ENCODE results near the gene IL22. TPM values are rescaled to one million over a fixed set of nuclear protein-coding genes. Genes with fewer than 3 reads are reported as not detected.

The IL22 gene
- total RNA-seq, 1 experiment from 2014 or later: not detected

- ChIA-PET POLR2A (no interaction called here), CTCF (no interaction called here)
- no TSS peak for BruUV-seq (replicated peaks)
Observed at GRCh38 chr12:68286396-68286795, 33.0 kb upstream of the IL22 start.

GRCh38 chr12:68285541-68285940, 32.1 kb upstream of the IL22 start:
- no peaks in the 10 kb centered on the region for H3K4me1 ChIP-seq (ENCODE audit: control insufficient read depth in 1 of 2, insufficient read depth in 2 of 2, low read length in 2 of 2)
- ChIA-PET POLR2A (no interaction called here), CTCF (no interaction called here), RAD21 (ENCODE audit: low non-redundant PET in 1 of 2, low total read pairs in 2 of 2, uncharacterized antibody in 2 of 2, unreplicated experiment in 2 of 2) (no interaction called here)
- no peak overlapping the region for H3K4me2 ChIP-seq (ENCODE audit: low read length)
- H3K79me2 ChIP-seq (ENCODE audit: insufficient read depth, low read length): no peaks in the 10 kb centered on the region
- ATAC-seq (no peak), DNase-seq (ENCODE audit: low read depth, low spot score) (no peak)
- H3K27ac ChIP-seq (ENCODE audit: low read depth, low read length): no peak overlapping the region
- no peaks in the 10 kb centered on the region for H3K27me3 ChIP-seq (ENCODE audit: insufficient read depth, low read length)
- H3K9me2 ChIP-seq (ENCODE audit: insufficient read depth): no peaks in the 10 kb centered on the region
- no peak overlapping the region for H2AFZ ChIP-seq (ENCODE audit: low read depth, low read length, poor library complexity, severe bottlenecking)
- H3K4me3 ChIP-seq (replicated peaks in 1 of 2; ENCODE audit: low read depth in 1 of 2, low read length in 2 of 2): no peak overlapping the region
- H3K36me3 ChIP-seq (ENCODE audit: control insufficient read depth in 1 of 2, insufficient read depth in 2 of 2, low read length in 2 of 2): no peaks in the 10 kb centered on the region
- BruUV-seq (replicated peaks): no TSS peak
- no peak overlapping the region for H3K9ac ChIP-seq (ENCODE audit: low read length)
- no peaks in the 10 kb centered on the region for H3K9me3 ChIP-seq (ENCODE audit: control insufficient read depth in 1 of 2, insufficient read depth in 1 of 2, low read depth in 1 of 2, low read length in 2 of 2)
- intact Hi-C loops (cut with micrococcal nuclease): no loop called here
- no peaks in the 10 kb centered on the region for H4K20me1 ChIP-seq (ENCODE audit: insufficient read depth)
- TF ChIP-seq CBX3 (IDR thresholded peaks at IDR 0.05; ENCODE audit: low read depth): no peak
- TF ChIP-seq MAX (IDR thresholded peaks at IDR 0.05): no peak
- TF ChIP-seq, protein P1, sequence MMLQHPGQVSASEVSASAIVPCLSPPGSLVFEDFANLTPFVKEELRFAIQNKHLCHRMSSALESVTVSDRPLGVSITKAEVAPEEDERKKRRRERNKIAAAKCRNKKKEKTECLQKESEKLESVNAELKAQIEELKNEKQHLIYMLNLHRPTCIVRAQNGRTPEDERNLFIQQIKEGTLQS (IDR thresholded peaks at IDR 0.05): no peak
- TF ChIP-seq, protein P2, sequence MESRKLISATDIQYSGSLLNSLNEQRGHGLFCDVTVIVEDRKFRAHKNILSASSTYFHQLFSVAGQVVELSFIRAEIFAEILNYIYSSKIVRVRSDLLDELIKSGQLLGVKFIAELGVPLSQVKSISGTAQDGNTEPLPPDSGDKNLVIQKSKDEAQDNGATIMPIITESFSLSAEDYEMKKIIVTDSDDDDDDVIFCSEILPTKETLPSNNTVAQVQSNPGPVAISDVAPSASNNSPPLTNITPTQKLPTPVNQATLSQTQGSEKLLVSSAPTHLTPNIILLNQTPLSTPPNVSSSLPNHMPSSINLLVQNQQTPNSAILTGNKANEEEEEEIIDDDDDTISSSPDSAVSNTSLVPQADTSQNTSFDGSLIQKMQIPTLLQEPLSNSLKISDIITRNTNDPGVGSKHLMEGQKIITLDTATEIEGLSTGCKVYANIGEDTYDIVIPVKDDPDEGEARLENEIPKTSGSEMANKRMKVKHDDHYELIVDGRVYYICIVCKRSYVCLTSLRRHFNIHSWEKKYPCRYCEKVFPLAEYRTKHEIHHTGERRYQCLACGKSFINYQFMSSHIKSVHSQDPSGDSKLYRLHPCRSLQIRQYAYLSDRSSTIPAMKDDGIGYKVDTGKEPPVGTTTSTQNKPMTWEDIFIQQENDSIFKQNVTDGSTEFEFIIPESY (IDR thresholded peaks at IDR 0.05; ENCODE audit: extremely low read depth, insufficient replicate concordance, low read length): no peak
- TF ChIP-seq EZH2phosphoT487 (IDR thresholded peaks at IDR 0.05; ENCODE audit: borderline replicate concordance): no peak
- TF ChIP-seq ELF1 (IDR thresholded peaks at IDR 0.05; ENCODE audit: borderline replicate concordance, low read depth): no peak
- TF ChIP-seq POLR2A (IDR thresholded peaks at IDR 0.05; ENCODE audit: borderline replicate concordance, extremely low read depth, insufficient read depth, insufficient read length): no peak
- no peak for TF ChIP-seq CEBPB (IDR thresholded peaks at IDR 0.05; ENCODE audit: low read depth)
- no peak for TF ChIP-seq RAD21 (IDR thresholded peaks at IDR 0.05; ENCODE audit: low read depth)
- TF ChIP-seq TCF7L2 (IDR thresholded peaks at IDR 0.05; ENCODE audit: borderline replicate concordance, extremely low read depth, insufficient read depth, insufficient read length): no peak
- TF ChIP-seq REST (IDR thresholded peaks at IDR 0.05; ENCODE audit: low read depth): no peak
- no peak for TF ChIP-seq EGR1 (IDR thresholded peaks at IDR 0.05; ENCODE audit: low read depth)
- TF ChIP-seq SP1 (IDR thresholded peaks at IDR 0.05; ENCODE audit: low read depth): no peak
- no peak for TF ChIP-seq YY1 (IDR thresholded peaks at IDR 0.05; ENCODE audit: extremely low read depth, insufficient replicate concordance, low read depth, low read length)

More at GRCh38 chr12:68286396-68286795, 33.0 kb upstream of the IL22 start:
- H3K36me3 ChIP-seq (ENCODE audit: control insufficient read depth in 1 of 2, insufficient read depth in 2 of 2, low read length in 2 of 2): no peaks in the 10 kb centered on the region
- H3K9me2 ChIP-seq (ENCODE audit: insufficient read depth): no peaks in the 10 kb centered on the region
- intact Hi-C loops (cut with micrococcal nuclease): no loop called here
- H3K4me2 ChIP-seq (ENCODE audit: low read length): no peak overlapping the region
- H3K9ac ChIP-seq (ENCODE audit: low read length): no peak overlapping the region
- no peak overlapping the region for H3K27ac ChIP-seq (ENCODE audit: low read depth, low read length)
- no peaks in the 10 kb centered on the region for H3K9me3 ChIP-seq (ENCODE audit: control insufficient read depth in 1 of 2, insufficient read depth in 1 of 2, low read depth in 1 of 2, low read length in 2 of 2)
- DNase-seq (ENCODE audit: low read depth, low spot score): no peak
- RAD21 ChIA-PET (ENCODE audit: low non-redundant PET in 1 of 2, low total read pairs in 2 of 2, uncharacterized antibody in 2 of 2, unreplicated experiment in 2 of 2): no interaction called here
- H3K79me2 ChIP-seq (ENCODE audit: insufficient read depth, low read length): no peaks in the 10 kb centered on the region
- TF ChIP-seq CEBPB (IDR thresholded peaks at IDR 0.05; ENCODE audit: low read depth) (no peak), POLR2AphosphoS5 (IDR thresholded peaks at IDR 0.05; ENCODE audit: low read depth, low read length) (no peak), FOSL1 (IDR thresholded peaks at IDR 0.05; ENCODE audit: low read depth) (no peak), JUND (IDR thresholded peaks at IDR 0.05) (no peak), ZFX (IDR thresholded peaks at IDR 0.05) (no peak), SRF (IDR thresholded peaks at IDR 0.05; ENCODE audit: low read depth) (no peak), ELF1 (IDR thresholded peaks at IDR 0.05; ENCODE audit: borderline replicate concordance, low read depth) (no peak), TCF7L2 (IDR thresholded peaks at IDR 0.05; ENCODE audit: borderline replicate concordance, extremely low read depth, insufficient read depth, insufficient read length) (no peak)
- no peak for ATAC-seq
- no peak overlapping the region for H2AFZ ChIP-seq (ENCODE audit: low read depth, low read length, poor library complexity, severe bottlenecking)
- no peaks in the 10 kb centered on the region for H3K4me1 ChIP-seq (ENCODE audit: control insufficient read depth in 1 of 2, insufficient read depth in 2 of 2, low read length in 2 of 2)
- H3K4me3 ChIP-seq (replicated peaks in 1 of 2; ENCODE audit: low read depth in 1 of 2, low read length in 2 of 2): no peak overlapping the region
- no peaks in the 10 kb centered on the region for H3K27me3 ChIP-seq (ENCODE audit: insufficient read depth, low read length)
- H4K20me1 ChIP-seq (ENCODE audit: insufficient read depth): no peaks in the 10 kb centered on the region
